Spleen (tissue), 11 donors: ENCODE results near the gene ALDOB. TPM values are rescaled to one million over a fixed set of nuclear protein-coding genes. Genes with fewer than 3 reads are reported as not detected.
A peak's percentile ranks its signal among the peaks of the same experiment; 100 is the strongest.

Experiments
- DNase-seq: peaks from one replicate; pipeline ENCODE4 v3.0.0-alpha.2; 2020
- H3K27ac ChIP-seq, 8 donors: fragments of 200-600 bp; sonication (generic) in 7 of 8; 1 replicate in 4 of 8; 2 replicates in 4 of 8; pipeline versions ENCODE4 v1.5.0 to v1.8.0; 2016 to 2021; ENCODE audit warnings: inconsistent platforms in 4 of 8, mild to moderate bottlenecking in 4 of 8, moderate library complexity in 1 of 8
- H3K27me3 ChIP-seq, 7 donors: fragments of 200-600 bp; sonication (generic) in 6 of 7; replicated peaks in 1 of 7; 1 replicate in 4 of 7; 2 replicates in 3 of 7; pipeline versions ENCODE4 v1.5.0 to v1.8.0; 2016 to 2021; ENCODE audit warnings: inconsistent platforms in 3 of 7, mild to moderate bottlenecking in 1 of 7
- H3K36me3 ChIP-seq, 6 donors: fragments of 200-600 bp; sonication (generic) in 5 of 6; 1 replicate in 4 of 6; 2 replicates in 2 of 6; pipeline versions ENCODE4 v1.5.0 to v1.8.0; 2016 to 2021; ENCODE audit warnings: inconsistent platforms in 2 of 6
- H3K4me1 ChIP-seq, 6 donors: fragments of 200-600 bp; sonication (generic) in 5 of 6; 1 replicate in 3 of 6; 2 replicates in 3 of 6; pipeline versions ENCODE4 v1.5.0 to v1.8.0; 2016 to 2021; ENCODE audit warnings: inconsistent platforms in 3 of 6
- H3K4me3 ChIP-seq, 8 donors: fragments of 200-600 bp; sonication (generic) in 7 of 8; 1 replicate in 4 of 8; 2 replicates in 4 of 8; pipeline versions ENCODE4 v1.5.0 to v1.8.0; 2016 to 2021; ENCODE audit warnings: inconsistent platforms in 4 of 8, mild to moderate bottlenecking in 4 of 8, moderate library complexity in 2 of 8
- H3K9me3 ChIP-seq, 8 donors: fragments of 200-600 bp; sonication (generic) in 7 of 8; 1 replicate in 4 of 8; 2 replicates in 4 of 8; pipeline versions ENCODE4 v1.5.0 to v1.8.0; 2016 to 2021; ENCODE audit warnings: inconsistent platforms in 4 of 8
- POLR2A ChIP-seq, 3 donors: fragments of 450-650 bp; IDR thresholded peaks; one replicate each; pipeline ENCODE4 v1.5.1; 2017; ENCODE audit warnings: antibody characterized with exemption in 3 of 3, mild to moderate bottlenecking in 1 of 3
- POLR2AphosphoS5 ChIP-seq, 3 donors: sonication (generic); formaldehyde crosslinking; IDR thresholded peaks; one replicate each; pipeline ENCODE4 v1.5.1; 2017; ENCODE audit warnings: antibody characterized with exemption in 3 of 3
- WGBS, 5 donors: extraction: QIAGEN DNeasy Blood & Tissue Kit in 3 of 5; methylation state at CpG; one replicate each; pipeline versions ENCODE4 v1.1.5 to v1.1.7; 2013 to 2018; 5-methylcytosine and 5-hydroxymethylcytosine counted together
- intact Hi-C: fragments of 100-400 bp; cut with DNase I; formaldehyde crosslinking; loops from one replicate; pipeline ENCODE4 v1.15.0; 2023; ENCODE audit warnings: low total_unique reads
- polyA plus RNA-seq, 3 donors: library from polyadenylated mRNA; stranded (reverse); fragments of 200-250 nt; gene quantifications; one replicate each; pipeline ENCODE4 v1.2.1, GENCODE V29; 2013
- total RNA-seq, 7 donors: library from RNA; depleted of rRNA in 3 of 7; stranded (reverse); fragments of >200 nt in 3 of 7; fragmentation: NEBNext Ultra II Directional in 4 of 7; extraction: Animal tissue kit (Norgen Biotek cat#: 25700) in 4 of 7; gene quantifications; one replicate each; pipeline versions ENCODE4 v1.1.0 to v1.2.1, GENCODE V29; 2016 to 2021
- TF ChIP-seq, protein P1 (sequence below), 11 experiments: fragments of 200-600 bp in 7 of 11; fragments of 450-650 bp in 4 of 11; sonication (generic) in 4 of 11; IDR thresholded peaks in 8 of 11; conservative IDR thresholded peaks in 3 of 11; 1 replicate in 7 of 11; 2 replicates in 4 of 11; pipeline versions ENCODE4 v1.4.0 to v1.8.0; 2016 to 2021; ENCODE audit warnings: antibody characterized with exemption in 11 of 11, inconsistent platforms in 4 of 11, mild to moderate bottlenecking in 1 of 11
- donor health status: healthy with polysubstance abuse.
- donor health status: DM: no; HTN: no; CAD: no; lungs with moderate emphysema.
- donor health status: DM: no; HTN: no; CAD: no.
- donor health status: Bipolar disorder and iron deficiency.
- donor health status: healthy.
- donor health status: DM: no; HTN: no; CAD: no.
- donor health status: DM: yes; HTN: yes; CAD: no.

The ALDOB gene
- total and polyA plus RNA-seq, 10 donors, result 0.15 to 0.83 (median 0.40) TPM; not detected in 6

- Histone ChIP-seq H3K4me3 (no peak overlapping the region), H3K36me3 (no peaks in the 10 kb centered on the region), H3K27me3 (peaks cover 0 to 26% (median 0%) of the 10 kb centered on the region in 7 donors), H3K9me3 (no peaks in the 10 kb centered on the region), H3K27ac (no peak overlapping the region), H3K4me1 (peaks cover 0 to 3% (median 0%) of the 10 kb centered on the region in 6 donors)
- intact Hi-C loops, result no loop called here
- WGBS, 5 donors, result 84 to 90% (median 87%) methylated on average over 4 of the region's 4 CpGs
- TF ChIP-seq POLR2A (IDR thresholded peaks at IDR 0.05), result no peak
- TF ChIP-seq, protein P1, sequence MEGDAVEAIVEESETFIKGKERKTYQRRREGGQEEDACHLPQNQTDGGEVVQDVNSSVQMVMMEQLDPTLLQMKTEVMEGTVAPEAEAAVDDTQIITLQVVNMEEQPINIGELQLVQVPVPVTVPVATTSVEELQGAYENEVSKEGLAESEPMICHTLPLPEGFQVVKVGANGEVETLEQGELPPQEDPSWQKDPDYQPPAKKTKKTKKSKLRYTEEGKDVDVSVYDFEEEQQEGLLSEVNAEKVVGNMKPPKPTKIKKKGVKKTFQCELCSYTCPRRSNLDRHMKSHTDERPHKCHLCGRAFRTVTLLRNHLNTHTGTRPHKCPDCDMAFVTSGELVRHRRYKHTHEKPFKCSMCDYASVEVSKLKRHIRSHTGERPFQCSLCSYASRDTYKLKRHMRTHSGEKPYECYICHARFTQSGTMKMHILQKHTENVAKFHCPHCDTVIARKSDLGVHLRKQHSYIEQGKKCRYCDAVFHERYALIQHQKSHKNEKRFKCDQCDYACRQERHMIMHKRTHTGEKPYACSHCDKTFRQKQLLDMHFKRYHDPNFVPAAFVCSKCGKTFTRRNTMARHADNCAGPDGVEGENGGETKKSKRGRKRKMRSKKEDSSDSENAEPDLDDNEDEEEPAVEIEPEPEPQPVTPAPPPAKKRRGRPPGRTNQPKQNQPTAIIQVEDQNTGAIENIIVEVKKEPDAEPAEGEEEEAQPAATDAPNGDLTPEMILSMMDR (IDR thresholded peaks at IDR 0.05 in 8 of 11, conservative IDR thresholded peaks at IDR 0.05 in 3 of 11), result no peak
- TF ChIP-seq POLR2AphosphoS5 (IDR thresholded peaks at IDR 0.05), result no peak
- no peak for DNase-seq
Measured at GRCh38 chr9:101460965-101461364, 25.4 kb upstream of the ALDOB start.

- Histone ChIP-seq H3K27me3 (peaks cover 0 to 16% (median 0%) of the 10 kb centered on the region in 7 donors), H3K9me3 (no peaks in the 10 kb centered on the region), H3K4me3 (no peak overlapping the region), H3K4me1 (no peaks in the 10 kb centered on the region), H3K36me3 (no peaks in the 10 kb centered on the region), H3K27ac (no peak overlapping the region)
- intact Hi-C loops, result loop anchor here (5.0 kb wide), 1 partner anchor 73 kb away; the partner anchor contains the start of gene RNF20
- no peak for TF ChIP-seq POLR2AphosphoS5 (IDR thresholded peaks at IDR 0.05)
- TF ChIP-seq, protein P1 (IDR thresholded peaks at IDR 0.05 in 8 of 11, conservative IDR thresholded peaks at IDR 0.05 in 3 of 11), result peak in 9 of 11 experiments; percentile 10 to 67 (median 53)
- DNase-seq, result no peak
- WGBS, 5 donors, result 35 to 46% (median 40%) methylated on average over 9 of the region's 9 CpGs
Measured at GRCh38 chr9:101458963-101459631, 23.5 kb upstream of the ALDOB start.

GRCh38 chr9:101457003-101457402 is 21.4 kb upstream of the ALDOB start:
- intact Hi-C loops, result loop anchor here (5.0 kb wide), 1 partner anchor 75 kb away; the partner anchor contains the start of gene RNF20
- H3K4me3 ChIP-seq, result no peak overlapping the region
- H3K27me3 ChIP-seq, result peaks cover 0 to 11% (median 0%) of the 10 kb centered on the region in 7 donors
- DNase-seq, result no peak
- no peak for TF ChIP-seq POLR2AphosphoS5 (IDR thresholded peaks at IDR 0.05)
- TF ChIP-seq POLR2A (IDR thresholded peaks at IDR 0.05), result no peak
- TF ChIP-seq, protein P1 (IDR thresholded peaks at IDR 0.05 in 8 of 11, conservative IDR thresholded peaks at IDR 0.05 in 3 of 11), result no peak
- WGBS, 5 donors, result 34 to 63% (median 53%) methylated on average over 3 of the region's 3 CpGs
- H3K27ac ChIP-seq, result no peak overlapping the region
- no peaks in the 10 kb centered on the region for H3K4me1 ChIP-seq
- peaks cover 0 to 10% (median 3%) of the 10 kb centered on the region in 8 donors for H3K9me3 ChIP-seq
- H3K36me3 ChIP-seq, result no peaks in the 10 kb centered on the region

GRCh38 chr9:101455656-101456240 is 20.2 kb upstream of the ALDOB start:
- intact Hi-C loops, result loop anchor here (5.0 kb wide), 1 partner anchor 77 kb away; the partner anchor contains the start of gene RNF20
- Histone ChIP-seq H3K27me3 (peaks cover 0 to 11% (median 0%) of the 10 kb centered on the region in 7 donors), H3K36me3 (no peaks in the 10 kb centered on the region), H3K9me3 (peaks cover 0 to 10% (median 3%) of the 10 kb centered on the region in 8 donors), H3K27ac (no peak overlapping the region), H3K4me1 (no peaks in the 10 kb centered on the region), H3K4me3 (no peak overlapping the region)
- no peak for DNase-seq
- no peak for TF ChIP-seq POLR2AphosphoS5 (IDR thresholded peaks at IDR 0.05)
- 70 to 89% (median 75%) methylated on average over 2 of the region's 2 CpGs for WGBS, 5 donors
